ENCODE measurements around the gene TMEM263. TPM values are rescaled to one million over a fixed set of nuclear protein-coding genes. Genes with fewer than 3 reads are reported as not detected.

The TMEM263 gene
- total and polyA plus RNA-seq, 2 experiments from 2014 or later = 7.1 to 10.4 TPM

- no peak overlapping the region for H3K27ac ChIP-seq (ENCODE audit: low read depth)
- H3K4me1 ChIP-seq (ENCODE audit: insufficient read depth) = no peaks in the 10 kb centered on the region
- Mint-ChIP-seq H3K27me3 (ENCODE audit: insufficient read depth, low read depth, poor library complexity) (no peaks in the 10 kb centered on the region), H3K4me1 (no peaks in the 10 kb centered on the region), H3K4me3 (no peak overlapping the region), H3K27ac (no peak overlapping the region), H3K36me3 (ENCODE audit: low read depth) (no peaks in the 10 kb centered on the region), H3K9me3 (no peaks in the 10 kb centered on the region)
- H3K9me2 ChIP-seq (ENCODE audit: insufficient read depth) = no peaks in the 10 kb centered on the region
- no peak overlapping the region for H3K4me2 ChIP-seq
- H3K4me3 ChIP-seq = no peak overlapping the region
- H4K20me1 ChIP-seq (replicated peaks; ENCODE audit: insufficient read depth) = no peaks in the 10 kb centered on the region
- no peak for DNase-seq (ENCODE audit: low spot score)
- H3F3A ChIP-seq (replicated peaks; ENCODE audit: low read depth) = no peaks in the 10 kb centered on the region
- no peak for TF ChIP-seq STAT1 (IDR thresholded peaks at IDR 0.05; ENCODE audit: unreplicated experiment)
- no peak for TF ChIP-seq ZNF331 (CRISPR knock-in tag; IDR thresholded peaks at IDR 0.05; ENCODE audit: low read depth)
- TF ChIP-seq JUNB (IDR thresholded peaks at IDR 0.05; ENCODE audit: unreplicated experiment) = no peak
- TF ChIP-seq, protein P1, sequence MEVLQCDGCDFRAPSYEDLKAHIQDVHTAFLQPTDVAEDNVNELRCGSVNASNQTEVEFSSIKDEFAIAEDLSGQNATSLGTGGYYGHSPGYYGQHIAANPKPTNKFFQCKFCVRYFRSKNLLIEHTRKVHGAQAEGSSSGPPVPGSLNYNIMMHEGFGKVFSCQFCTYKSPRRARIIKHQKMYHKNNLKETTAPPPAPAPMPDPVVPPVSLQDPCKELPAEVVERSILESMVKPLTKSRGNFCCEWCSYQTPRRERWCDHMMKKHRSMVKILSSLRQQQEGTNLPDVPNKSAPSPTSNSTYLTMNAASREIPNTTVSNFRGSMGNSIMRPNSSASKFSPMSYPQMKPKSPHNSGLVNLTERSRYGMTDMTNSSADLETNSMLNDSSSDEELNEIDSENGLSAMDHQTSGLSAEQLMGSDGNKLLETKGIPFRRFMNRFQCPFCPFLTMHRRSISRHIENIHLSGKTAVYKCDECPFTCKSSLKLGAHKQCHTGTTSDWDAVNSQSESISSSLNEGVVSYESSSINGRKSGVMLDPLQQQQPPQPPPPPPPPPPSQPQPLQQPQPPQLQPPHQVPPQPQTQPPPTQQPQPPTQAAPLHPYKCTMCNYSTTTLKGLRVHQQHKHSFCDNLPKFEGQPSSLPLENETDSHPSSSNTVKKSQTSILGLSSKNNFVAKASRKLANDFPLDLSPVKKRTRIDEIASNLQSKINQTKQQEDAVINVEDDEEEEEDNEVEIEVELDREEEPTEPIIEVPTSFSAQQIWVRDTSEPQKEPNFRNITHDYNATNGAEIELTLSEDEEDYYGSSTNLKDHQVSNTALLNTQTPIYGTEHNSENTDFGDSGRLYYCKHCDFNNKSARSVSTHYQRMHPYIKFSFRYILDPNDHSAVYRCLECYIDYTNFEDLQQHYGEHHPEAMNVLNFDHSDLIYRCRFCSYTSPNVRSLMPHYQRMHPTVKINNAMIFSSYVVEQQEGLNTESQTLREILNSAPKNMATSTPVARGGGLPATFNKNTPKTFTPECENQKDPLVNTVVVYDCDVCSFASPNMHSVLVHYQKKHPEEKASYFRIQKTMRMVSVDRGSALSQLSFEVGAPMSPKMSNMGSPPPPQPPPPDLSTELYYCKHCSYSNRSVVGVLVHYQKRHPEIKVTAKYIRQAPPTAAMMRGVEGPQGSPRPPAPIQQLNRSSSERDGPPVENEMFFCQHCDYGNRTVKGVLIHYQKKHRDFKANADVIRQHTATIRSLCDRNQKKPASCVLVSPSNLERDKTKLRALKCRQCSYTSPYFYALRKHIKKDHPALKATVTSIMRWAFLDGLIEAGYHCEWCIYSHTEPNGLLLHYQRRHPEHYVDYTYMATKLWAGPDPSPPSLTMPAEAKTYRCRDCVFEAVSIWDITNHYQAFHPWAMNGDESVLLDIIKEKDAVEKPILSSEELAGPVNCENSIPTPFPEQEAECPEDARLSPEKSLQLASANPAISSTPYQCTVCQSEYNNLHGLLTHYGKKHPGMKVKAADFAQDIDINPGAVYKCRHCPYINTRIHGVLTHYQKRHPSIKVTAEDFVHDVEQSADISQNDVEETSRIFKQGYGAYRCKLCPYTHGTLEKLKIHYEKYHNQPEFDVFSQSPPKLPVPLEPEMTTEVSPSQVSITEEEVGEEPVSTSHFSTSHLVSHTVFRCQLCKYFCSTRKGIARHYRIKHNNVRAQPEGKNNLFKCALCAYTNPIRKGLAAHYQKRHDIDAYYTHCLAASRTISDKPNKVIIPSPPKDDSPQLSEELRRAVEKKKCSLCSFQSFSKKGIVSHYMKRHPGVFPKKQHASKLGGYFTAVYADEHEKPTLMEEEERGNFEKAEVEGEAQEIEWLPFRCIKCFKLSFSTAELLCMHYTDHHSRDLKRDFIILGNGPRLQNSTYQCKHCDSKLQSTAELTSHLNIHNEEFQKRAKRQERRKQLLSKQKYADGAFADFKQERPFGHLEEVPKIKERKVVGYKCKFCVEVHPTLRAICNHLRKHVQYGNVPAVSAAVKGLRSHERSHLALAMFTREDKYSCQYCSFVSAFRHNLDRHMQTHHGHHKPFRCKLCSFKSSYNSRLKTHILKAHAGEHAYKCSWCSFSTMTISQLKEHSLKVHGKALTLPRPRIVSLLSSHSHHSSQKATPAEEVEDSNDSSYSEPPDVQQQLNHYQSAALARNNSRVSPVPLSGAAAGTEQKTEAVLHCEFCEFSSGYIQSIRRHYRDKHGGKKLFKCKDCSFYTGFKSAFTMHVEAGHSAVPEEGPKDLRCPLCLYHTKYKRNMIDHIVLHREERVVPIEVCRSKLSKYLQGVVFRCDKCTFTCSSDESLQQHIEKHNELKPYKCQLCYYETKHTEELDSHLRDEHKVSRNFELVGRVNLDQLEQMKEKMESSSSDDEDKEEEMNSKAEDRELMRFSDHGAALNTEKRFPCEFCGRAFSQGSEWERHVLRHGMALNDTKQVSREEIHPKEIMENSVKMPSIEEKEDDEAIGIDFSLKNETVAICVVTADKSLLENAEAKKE (CRISPR knock-in tag; IDR thresholded peaks at IDR 0.05) = no peak
- no peak for TF ChIP-seq EZH2 (IDR thresholded peaks at IDR 0.05; ENCODE audit: low read depth, unreplicated experiment)
- TF ChIP-seq, protein P2, sequence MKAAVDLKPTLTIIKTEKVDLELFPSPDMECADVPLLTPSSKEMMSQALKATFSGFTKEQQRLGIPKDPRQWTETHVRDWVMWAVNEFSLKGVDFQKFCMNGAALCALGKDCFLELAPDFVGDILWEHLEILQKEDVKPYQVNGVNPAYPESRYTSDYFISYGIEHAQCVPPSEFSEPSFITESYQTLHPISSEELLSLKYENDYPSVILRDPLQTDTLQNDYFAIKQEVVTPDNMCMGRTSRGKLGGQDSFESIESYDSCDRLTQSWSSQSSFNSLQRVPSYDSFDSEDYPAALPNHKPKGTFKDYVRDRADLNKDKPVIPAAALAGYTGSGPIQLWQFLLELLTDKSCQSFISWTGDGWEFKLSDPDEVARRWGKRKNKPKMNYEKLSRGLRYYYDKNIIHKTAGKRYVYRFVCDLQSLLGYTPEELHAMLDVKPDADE (IDR thresholded peaks at IDR 0.05) = no peak
- no peak for TF ChIP-seq NANOG (IDR thresholded peaks at IDR 0.05; ENCODE audit: borderline replicate concordance)
- no peak for TF ChIP-seq ZNF114 (CRISPR knock-in tag; IDR thresholded peaks at IDR 0.05)
- TF ChIP-seq CTCF (conservative IDR thresholded peaks at IDR 0.05; ENCODE audit: low read depth in 2 of 2) = no peak
- no peak for TF ChIP-seq EZH2phosphoT487 (IDR thresholded peaks at IDR 0.05; ENCODE audit: unreplicated experiment)
- no peak overlapping the region for H2AFZ ChIP-seq
- no peak for ATAC-seq
- H3K27me3 ChIP-seq (ENCODE audit: insufficient read depth) = no peaks in the 10 kb centered on the region
- no peaks in the 10 kb centered on the region for H3K79me2 ChIP-seq (replicated peaks; ENCODE audit: insufficient read depth)
- H3K36me3 ChIP-seq (ENCODE audit: insufficient read depth) = peaks cover 4% of the 10 kb centered on the region; the same call in 1 of the 2 replicates
These were observed 61.3 kb downstream of the TMEM263 start for GRCh38 chr12:107017042-107017441.

All from GM23338 (cell line).